Measurements from ENCODE around the gene EMC1. TPM values are rescaled to one million over a fixed set of nuclear protein-coding genes. Genes with fewer than 3 reads are reported as not detected.

EMC1 gene
- polyA plus RNA-seq, 1 donor (not counting 4 experiments of a cell fraction or from before 2014, with no cell fraction given) = 28.6 TPM

DNA sequence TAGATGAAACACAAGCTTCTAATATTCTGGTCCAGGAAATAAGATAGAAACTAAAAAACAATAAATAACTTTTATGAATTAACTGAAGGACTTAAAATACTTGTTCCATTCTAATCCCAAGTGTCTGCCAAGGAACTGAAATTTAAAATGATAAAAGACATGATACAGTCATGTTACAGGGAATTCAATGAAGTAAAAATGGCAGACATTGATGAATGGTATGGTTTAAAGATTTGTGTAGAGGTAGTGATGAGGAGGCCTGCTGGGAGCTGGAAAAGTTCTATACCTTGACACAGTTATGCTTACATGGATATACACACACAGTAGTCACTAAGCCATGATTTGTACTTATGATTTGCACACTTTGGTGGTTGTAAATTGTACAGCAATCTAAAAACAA, 39.2 kb downstream of the EMC1 start:
- TF ChIP-seq, protein P1, sequence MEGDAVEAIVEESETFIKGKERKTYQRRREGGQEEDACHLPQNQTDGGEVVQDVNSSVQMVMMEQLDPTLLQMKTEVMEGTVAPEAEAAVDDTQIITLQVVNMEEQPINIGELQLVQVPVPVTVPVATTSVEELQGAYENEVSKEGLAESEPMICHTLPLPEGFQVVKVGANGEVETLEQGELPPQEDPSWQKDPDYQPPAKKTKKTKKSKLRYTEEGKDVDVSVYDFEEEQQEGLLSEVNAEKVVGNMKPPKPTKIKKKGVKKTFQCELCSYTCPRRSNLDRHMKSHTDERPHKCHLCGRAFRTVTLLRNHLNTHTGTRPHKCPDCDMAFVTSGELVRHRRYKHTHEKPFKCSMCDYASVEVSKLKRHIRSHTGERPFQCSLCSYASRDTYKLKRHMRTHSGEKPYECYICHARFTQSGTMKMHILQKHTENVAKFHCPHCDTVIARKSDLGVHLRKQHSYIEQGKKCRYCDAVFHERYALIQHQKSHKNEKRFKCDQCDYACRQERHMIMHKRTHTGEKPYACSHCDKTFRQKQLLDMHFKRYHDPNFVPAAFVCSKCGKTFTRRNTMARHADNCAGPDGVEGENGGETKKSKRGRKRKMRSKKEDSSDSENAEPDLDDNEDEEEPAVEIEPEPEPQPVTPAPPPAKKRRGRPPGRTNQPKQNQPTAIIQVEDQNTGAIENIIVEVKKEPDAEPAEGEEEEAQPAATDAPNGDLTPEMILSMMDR (optimal IDR thresholded peaks at IDR 0.05 in 1 of 3, IDR thresholded peaks at IDR 0.05 in 1 of 3, conservative IDR thresholded peaks at IDR 0.05 in 1 of 3; ENCODE audit: extremely low read depth in 1 of 3, insufficient read depth in 2 of 3, low read length in 3 of 3) = no peak
- TF ChIP-seq EZH2 (IDR thresholded peaks at IDR 0.05; ENCODE audit: low read length) = no peak
- Histone ChIP-seq H3K9me1 (ENCODE audit: control insufficient read depth, extremely low read depth, insufficient read depth, low read length) (no peaks in the 10 kb centered on the region), H3K4me2 (ENCODE audit: control insufficient read depth, extremely low read depth, insufficient read depth, low read depth, low read length) (peak overlapping the region; percentile 48), H3K27ac (ENCODE audit: control insufficient read depth, insufficient read depth, low read length) (no peak overlapping the region), H4K20me1 (ENCODE audit: control insufficient read depth, extremely low read depth, insufficient read depth, low read length) (peaks cover under 1% of the 10 kb centered on the region), H3K79me2 (ENCODE audit: control insufficient read depth, insufficient read depth, low read length) (peaks cover 65% of the 10 kb centered on the region), H3K4me1 (ENCODE audit: control insufficient read depth, extremely low read depth, insufficient read depth, low read length) (peaks cover 23% of the 10 kb centered on the region), H3K9ac (ENCODE audit: control insufficient read depth, extremely low read depth, insufficient read depth, low read length) (no peak overlapping the region), H3K36me3 (ENCODE audit: control insufficient read depth in 2 of 2, extremely low read depth in 1 of 2, insufficient read depth in 2 of 2, low read length in 2 of 2) (peaks cover 0 to 19% of the 10 kb centered on the region in 2 experiments), H2AFZ (ENCODE audit: control insufficient read depth, low read length) (no peak overlapping the region), H3K4me3 (ENCODE audit: control insufficient read depth in 2 of 3, extremely low read depth in 1 of 3, insufficient read depth in 2 of 3, low read depth in 1 of 3, low read length in 3 of 3) (no peak overlapping the region), H3K9me3 (ENCODE audit: control insufficient read depth, low read depth, low read length) (no peaks in the 10 kb centered on the region), H3K27me3 (ENCODE audit: control insufficient read depth, extremely low read depth, insufficient read depth, low read length) (no peaks in the 10 kb centered on the region)
- no peak for DNase-seq (ENCODE audit: low read depth, low spot score)
- no peak for FAIRE-seq
- dilution Hi-C loops (cut with MboI; ENCODE audit: extremely low pct_ligation_motif_present, low sequenced_read_pairs) = no loop called here

DNA sequence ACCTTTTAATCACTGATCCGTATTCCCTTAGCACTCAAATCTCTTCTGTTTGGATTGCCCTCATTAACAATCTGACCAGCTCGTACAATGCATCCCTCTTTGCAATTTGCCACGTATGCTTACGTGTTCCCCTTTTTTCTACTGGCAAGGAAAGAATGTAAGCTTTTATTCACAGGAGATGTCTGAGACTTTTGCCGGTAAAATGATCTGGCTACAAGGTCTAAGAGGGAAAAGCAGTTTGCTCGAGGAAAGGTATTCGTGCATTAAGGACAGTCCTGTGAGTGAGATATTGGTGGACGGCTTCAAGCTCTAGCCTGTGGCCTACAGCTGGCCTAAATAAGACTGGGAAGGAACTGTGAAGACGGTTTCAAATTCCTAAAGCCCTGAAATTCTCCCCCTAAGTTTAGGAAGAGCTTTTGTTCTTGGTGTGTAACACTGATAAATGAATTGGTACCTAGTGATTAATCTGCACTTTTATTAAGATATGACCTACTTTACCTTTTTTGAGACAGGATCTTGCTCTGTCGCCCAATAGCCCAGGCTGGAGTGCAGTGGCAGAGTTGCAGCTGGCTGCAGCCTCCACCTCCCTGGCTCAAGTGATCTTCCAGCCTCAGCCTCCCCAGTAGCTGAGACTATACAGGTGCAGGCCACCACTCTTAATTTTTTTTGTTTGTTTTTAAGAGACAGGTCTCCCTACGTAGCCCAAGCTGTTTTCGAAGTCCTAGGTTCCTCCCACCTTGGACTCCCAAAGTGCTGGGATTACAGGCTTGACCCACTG, 40.4 kb downstream of the EMC1 start:
- H3K4me3 ChIP-seq (ENCODE audit: control insufficient read depth in 2 of 3, extremely low read depth in 1 of 3, insufficient read depth in 2 of 3, low read depth in 1 of 3, low read length in 3 of 3) = peak overlapping the region; percentile 81 to 100 (median 98)
- FAIRE-seq = peak; percentile 29
- H3K9ac ChIP-seq (ENCODE audit: control insufficient read depth, extremely low read depth, insufficient read depth, low read length) = peak overlapping the region; percentile 97
- DNase-seq (ENCODE audit: low read depth, low spot score) = no peak
- peak overlapping the region; percentile 94 for H2AFZ ChIP-seq (ENCODE audit: control insufficient read depth, low read length)
- peak overlapping the region; percentile 97 for H3K27ac ChIP-seq (ENCODE audit: control insufficient read depth, insufficient read depth, low read length)
- peak overlapping the region; percentile 97 for H3K4me2 ChIP-seq (ENCODE audit: control insufficient read depth, extremely low read depth, insufficient read depth, low read depth, low read length)
- peaks cover 0 to 13% of the 10 kb centered on the region in 2 experiments for H3K36me3 ChIP-seq (ENCODE audit: control insufficient read depth in 2 of 2, extremely low read depth in 1 of 2, insufficient read depth in 2 of 2, low read length in 2 of 2)
- no peak for TF ChIP-seq EZH2 (IDR thresholded peaks at IDR 0.05; ENCODE audit: low read length)
- TF ChIP-seq, protein P1 (optimal IDR thresholded peaks at IDR 0.05 in 1 of 3, IDR thresholded peaks at IDR 0.05 in 1 of 3, conservative IDR thresholded peaks at IDR 0.05 in 1 of 3; ENCODE audit: extremely low read depth in 1 of 3, insufficient read depth in 2 of 3, low read length in 3 of 3) = no peak
- peaks cover 4% of the 10 kb centered on the region for H4K20me1 ChIP-seq (ENCODE audit: control insufficient read depth, extremely low read depth, insufficient read depth, low read length)
- H3K27me3 ChIP-seq (ENCODE audit: control insufficient read depth, extremely low read depth, insufficient read depth, low read length) = no peaks in the 10 kb centered on the region
- peaks cover 23% of the 10 kb centered on the region for H3K4me1 ChIP-seq (ENCODE audit: control insufficient read depth, extremely low read depth, insufficient read depth, low read length)
- H3K9me3 ChIP-seq (ENCODE audit: control insufficient read depth, low read depth, low read length) = no peaks in the 10 kb centered on the region
- peaks cover 77% of the 10 kb centered on the region for H3K79me2 ChIP-seq (ENCODE audit: control insufficient read depth, insufficient read depth, low read length)
- dilution Hi-C loops (cut with MboI; ENCODE audit: extremely low pct_ligation_motif_present, low sequenced_read_pairs) = no loop called here
- no peaks in the 10 kb centered on the region for H3K9me1 ChIP-seq (ENCODE audit: control insufficient read depth, extremely low read depth, insufficient read depth, low read length)

All from keratinocyte (primary cell).